Endometrial microvascular endothelial cells (primary cell): ENCODE results near the gene PRRT2. TPM values are rescaled to one million over a fixed set of nuclear protein-coding genes. Genes with fewer than 3 reads are reported as not detected.
"Not testable (repeated sequence)": the region's sequence is repeated elsewhere in the genome, so short reads cannot be mapped to it uniquely, and the experiment has no call there.

Experiments used
- in situ Hi-C: cut with HindIII; loops from 2 replicates; pipeline ENCODE4 v1.10.0; 2017; ENCODE audit warnings: low sequenced_read_pairs, low pct_unique_long_range_greater_than_20kb; ENCODE audit errors: inconsistent ontology term
- total RNA-seq: library from RNA; depleted of rRNA; stranded (reverse); fragments of >200 nt; gene quantifications from one replicate; pipeline ENCODE4 v1.2.3, GENCODE V29; 2015; ENCODE audit errors: inconsistent ontology term

PRRT2 gene
- total RNA-seq, 1 donor from 2014 or later, result not detected

GRCh38 chr16:29821643-29822115 lies 9.7 kb downstream of the PRRT2 start:
- in situ Hi-C loops, result no loop called here

- in situ Hi-C loops, result no loop called here
Observed at GRCh38 chr16:29824589-29825144, 12.7 kb downstream of the PRRT2 start.

- in situ Hi-C loops, result no loop called here
Observed at GRCh38 chr16:29825145-29826044, 13.4 kb downstream of the PRRT2 start.

GRCh38 chr16:29826342-29826695 lies 14.3 kb downstream of the PRRT2 start:
- in situ Hi-C loops, result no loop called here

- in situ Hi-C loops, result no loop called here
Observed at GRCh38 chr16:29830774-29831173, 18.8 kb downstream of the PRRT2 start.

GRCh38 chr16:29831490-29831889 lies 19.5 kb downstream of the PRRT2 start:
- in situ Hi-C loops, result no loop called here

- in situ Hi-C loops, result not testable (repeated sequence)
Observed at GRCh38 chr16:29833219-29833618, 21.2 kb downstream of the PRRT2 start.

- in situ Hi-C loops, result no loop called here
Observed at GRCh38 chr16:29834079-29834478, 22.1 kb downstream of the PRRT2 start.

- in situ Hi-C loops, result no loop called here
Observed at GRCh38 chr16:29835926-29836325, 23.9 kb downstream of the PRRT2 start.

GRCh38 chr16:29836623-29837022 lies 24.6 kb downstream of the PRRT2 start:
- in situ Hi-C loops, result no loop called here

GRCh38 chr16:29837841-29838240 lies 25.8 kb downstream of the PRRT2 start:
- in situ Hi-C loops, result no loop called here

GRCh38 chr16:29839822-29840221 lies 27.8 kb downstream of the PRRT2 start:
- in situ Hi-C loops, result no loop called here

- in situ Hi-C loops, result no loop called here
Observed at GRCh38 chr16:29840240-29840639, 28.2 kb downstream of the PRRT2 start.

GRCh38 chr16:29841631-29842030 lies 29.6 kb downstream of the PRRT2 start:
- in situ Hi-C loops, result no loop called here

- in situ Hi-C loops, result no loop called here
Observed at GRCh38 chr16:29842732-29843346, 30.8 kb downstream of the PRRT2 start.

- in situ Hi-C loops, result no loop called here
Observed at GRCh38 chr16:29843931-29844330, 31.9 kb downstream of the PRRT2 start.

- in situ Hi-C loops, result no loop called here
Observed at GRCh38 chr16:29844575-29845331, 32.8 kb downstream of the PRRT2 start.

GRCh38 chr16:29845656-29846055 lies 33.7 kb downstream of the PRRT2 start:
- in situ Hi-C loops, result no loop called here
